Measurements from ENCODE around the gene NGB.

- TF ChIP-seq CTCF (IDR thresholded peaks at IDR 0.05): no peak
- TF ChIP-seq POLR2A (IDR thresholded peaks at IDR 0.05): no peak
Observed at GRCh38 chr14:77281852-77282410, 10.9 kb upstream of the NGB start.
